A549 (cell line): ENCODE data around the gene SOX6. TPM values are rescaled to one million over a fixed set of nuclear protein-coding genes. Genes with fewer than 3 reads are reported as not detected.

ENCODE experiments used
- ATAC-seq, 2 experiments: fragments of 200-7000 bp in 1 of 2; fragments of >200 bp in 1 of 2; cut with Nextera tagmentation in 1 of 2; cut with Tn5 transposase in 1 of 2; 3 replicates each; pipeline versions ENCODE4 v1.8.0 to v1.9.1; 2018 to 2020; ENCODE audit warnings: mild to moderate bottlenecking in 1 of 2, moderate library complexity in 1 of 2
- CTCF ChIA-PET: fragments of 300-600 bp; sonication (Branson Sonifier 250); formaldehyde crosslinking; extraction: SDS; loops from one replicate; lab custom pipeline; 2021; ENCODE audit warnings: antibody characterized with exemption, inconsistent platforms; lab: Yijun Ruan, JAX
- POLR2A ChIA-PET: fragments of 350-600 bp; formaldehyde crosslinking; extraction: SDS; loops from one replicate; lab custom pipeline; 2021; ENCODE audit warnings: antibody characterized with exemption, inconsistent platforms; lab: Yijun Ruan, JAX
- DNase-seq, 2 experiments: peaks; one replicate each; pipeline versions ENCODE4 v3.0.0 to v3.0.0-alpha.2; 2011 to 2016; ENCODE audit warnings: low read depth in 1 of 2, low spot score in 1 of 2
- FAIRE-seq: peaks from 2 replicates; lab custom pipeline; 2011; peaks lifted over from hg19 to GRCh38; lab: Jason Lieb, UNC
- H3K27ac ChIP-seq, 2 experiments: fragments of >200 bp; sonication (Bioruptor Twin); formaldehyde crosslinking; 3 replicates each; pipeline ENCODE4 v1.5.1; 2016 to 2017
- H3K4me1 ChIP-seq: fragments of >200 bp; sonication (Bioruptor Twin); formaldehyde crosslinking; 3 replicates; pipeline ENCODE4 v1.6.1; 2016
- H3K4me2 ChIP-seq: fragments of >200 bp; sonication (Bioruptor Twin); formaldehyde crosslinking; 3 replicates; pipeline ENCODE4 v1.6.1; 2016
- H3K4me3 ChIP-seq: fragments of >200 bp; sonication (Bioruptor Twin); formaldehyde crosslinking; 3 replicates; pipeline ENCODE4 v1.5.1; 2016
- H3K9me3 ChIP-seq: fragments of >200 bp; sonication (Bioruptor Twin); formaldehyde crosslinking; 3 replicates; pipeline ENCODE4 v1.6.1; 2016
- BHLHE40 ChIP-seq: IDR thresholded peaks from 2 replicates; pipeline ENCODE4 v1.6.1; 2012; ENCODE audit warnings: low read depth, low read length, inconsistent platforms
- CBX2 ChIP-seq: fragments of 200-600 bp; sonication (generic); IDR thresholded peaks from 2 replicates; pipeline ENCODE4 v1.6.1; 2016; ENCODE audit warnings: low read depth, mild to moderate bottlenecking, borderline replicate concordance
- EHMT2 ChIP-seq: fragments of 200-600 bp; sonication (generic); IDR thresholded peaks from 2 replicates; pipeline ENCODE4 v1.6.1; 2016; ENCODE audit warnings: antibody characterized with exemption, low read depth, mild to moderate bottlenecking, moderate library complexity
- EP300 ChIP-seq, 2 experiments: fragments of >200 bp; sonication (Bioruptor Twin); formaldehyde crosslinking; IDR thresholded peaks; 2 replicates in 1 of 2; 3 replicates in 1 of 2; pipeline ENCODE4 v1.6.1; 2016 to 2017
- ESRRA ChIP-seq: fragments of 150-350 bp; IDR thresholded peaks from 2 replicates; pipeline ENCODE4 v1.6.1; 2014; ENCODE audit warnings: mild to moderate bottlenecking, low read length, borderline replicate concordance
- FOXS1 ChIP-seq: fragments of 250-450 bp; sonication (Bioruptor Pico); IDR thresholded peaks from 2 replicates; pipeline ENCODE4 v1.5.0; 2020; ENCODE audit warnings: mild to moderate bottlenecking, moderate library complexity
- GATA3 ChIP-seq: IDR thresholded peaks from 2 replicates; pipeline ENCODE4 v1.6.1; 2012; ENCODE audit warnings: borderline replicate concordance
- HOXA7 ChIP-seq: fragments of 250-450 bp; sonication (Bioruptor Pico); IDR thresholded peaks from 2 replicates; pipeline ENCODE4 v1.5.0; 2020; ENCODE audit warnings: mild to moderate bottlenecking, moderate library complexity
- HOXB13 ChIP-seq: fragments of 250-450 bp; sonication (Bioruptor Pico); IDR thresholded peaks from 2 replicates; pipeline ENCODE4 v1.5.0; 2020; ENCODE audit warnings: low read depth, mild to moderate bottlenecking, moderate library complexity
- KDM1A ChIP-seq: fragments of 200-600 bp; sonication (generic); IDR thresholded peaks from 2 replicates; pipeline ENCODE4 v1.6.1; 2016; ENCODE audit warnings: low read depth, mild to moderate bottlenecking
- MAFK ChIP-seq: fragments of 450-650 bp; IDR thresholded peaks from 2 replicates; pipeline ENCODE4 v1.6.1; 2014; ENCODE audit not compliant: partially characterized antibody
- MAZ ChIP-seq: fragments of 150-350 bp; IDR thresholded peaks from 2 replicates; pipeline ENCODE4 v1.6.1; 2014; ENCODE audit warnings: antibody characterized with exemption, low read depth, low read length, borderline replicate concordance
- MYC ChIP-seq: IDR thresholded peaks from 2 replicates; pipeline ENCODE4 v1.6.1; 2012; ENCODE audit warnings: mild to moderate bottlenecking, inconsistent platforms, low read length, improper control_type of control experiment, borderline replicate concordance
- NR3C1 ChIP-seq: fragments of >200 bp; sonication (Bioruptor Twin); formaldehyde crosslinking; IDR thresholded peaks from 3 replicates; pipeline ENCODE4 v1.6.1; 2017
- POLR2A ChIP-seq: IDR thresholded peaks from 2 replicates; pipeline ENCODE4 v1.6.1; 2012; ENCODE audit warnings: mild to moderate bottlenecking, low read length
- POLR2AphosphoS2 ChIP-seq: conservative IDR thresholded peaks from 2 replicates; pipeline ENCODE4 v1.6.1; 2012; ENCODE audit warnings: low read length, improper control_type of control experiment, inconsistent platforms
- RAD21 ChIP-seq, 2 experiments: fragments of >200 bp in 1 of 2; sonication (Bioruptor Twin) in 1 of 2; formaldehyde crosslinking in 1 of 2; IDR thresholded peaks in 1 of 2; conservative IDR thresholded peaks in 1 of 2; 2 replicates in 1 of 2; 3 replicates in 1 of 2; pipeline ENCODE4 v1.6.1; 2012 to 2018; ENCODE audit warnings: inconsistent platforms in 1 of 2
- RNF2 ChIP-seq: fragments of 200-600 bp; sonication (generic); IDR thresholded peaks from 2 replicates; pipeline ENCODE4 v1.6.1; 2016; ENCODE audit warnings: low read depth, mild to moderate bottlenecking, antibody characterized with exemption, moderate library complexity, borderline replicate concordance
- TFCP2L1 ChIP-seq: fragments of 250-450 bp; sonication (Bioruptor Pico); IDR thresholded peaks from 2 replicates; pipeline ENCODE4 v1.5.0; 2021; ENCODE audit warnings: mild to moderate bottlenecking
- USF2 ChIP-seq: fragments of 450-650 bp; IDR thresholded peaks from 2 replicates; pipeline ENCODE4 v1.6.1; 2014; ENCODE audit warnings: antibody characterized with exemption
- ZFP36 ChIP-seq: fragments of 450-650 bp; IDR thresholded peaks from 2 replicates; pipeline ENCODE4 v1.6.1; 2014; ENCODE audit warnings: borderline replicate concordance; ENCODE audit not compliant: partially characterized antibody
- ZNF302 ChIP-seq: fragments of 250-450 bp; sonication (Bioruptor Pico); IDR thresholded peaks from 2 replicates; pipeline ENCODE4 v1.9.0; 2021; ENCODE audit warnings: inconsistent platforms, mild to moderate bottlenecking, moderate library complexity
- WGBS: methylation state at CpG from one replicate; pipeline ENCODE4 v1.1.6; 2017; ENCODE audit errors: missing lambda C conversion rate; 5-methylcytosine and 5-hydroxymethylcytosine counted together
- polyA plus RNA-seq, 4 experiments: library from polyadenylated mRNA; depleted of rRNA in 3 of 4; stranded (reverse); fragments of >200 nt; fragmentation: RNase III in 1 of 4; extraction: RNeasy Plus Mini Kit Qiagen cat#74134 plus additional on column Dnase treatment in 1 of 4; gene quantifications; 2 replicates in 3 of 4; 3 replicates in 1 of 4; pipeline ENCODE4 v1.2.3, GENCODE V29; 2011 to 2017
- TF ChIP-seq, protein P1 (sequence below): IDR thresholded peaks from 2 replicates; pipeline ENCODE4 v1.6.1; 2012; ENCODE audit warnings: low read depth, borderline replicate concordance

SOX6 gene
- polyA plus RNA-seq, 2 of the 4 experiments (the other 2 are of a cell fraction): 0.18 TPM; not detected in 1

DNA sequence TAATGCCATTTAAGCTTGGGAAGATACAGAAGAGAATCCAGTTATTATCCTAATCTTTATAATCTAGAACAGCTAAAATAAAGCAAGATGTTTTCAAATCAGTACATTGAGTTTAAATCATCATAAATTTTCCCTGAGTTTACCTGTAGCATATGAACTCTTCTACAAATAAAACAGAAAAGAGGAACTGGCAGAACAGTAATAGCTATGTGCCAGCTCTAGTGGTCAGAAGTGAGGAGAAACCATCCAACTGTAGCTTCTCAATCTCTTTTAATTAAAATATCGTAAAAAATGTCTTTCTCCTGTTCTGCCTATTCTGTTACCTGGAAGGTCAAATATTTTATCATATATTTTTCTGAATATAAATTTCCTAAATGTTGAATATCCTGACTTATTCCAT, 266.9 kb downstream of the SOX6 start:
- no peak for ATAC-seq
- WGBS: 65% methylated on average over 1 of the region's 1 CpG
- no peak for DNase-seq
- no peak for TF ChIP-seq EP300 (IDR thresholded peaks at IDR 0.05)
- TF ChIP-seq MAZ: no peak
- no peak for TF ChIP-seq GATA3
- no peak for TF ChIP-seq POLR2A
- TF ChIP-seq ZNF302 (CRISPR knock-in tag): no peak
- TF ChIP-seq KDM1A: no peak
- TF ChIP-seq, all 56 proteins: peak for 0
- no peak for FAIRE-seq
- CTCF ChIA-PET: no interaction called here
- no peak overlapping the region for H3K4me2 ChIP-seq
- no peaks in the 10 kb centered on the region for H3K4me1 ChIP-seq
- POLR2A ChIA-PET: no interaction called here
- H3K27ac ChIP-seq: no peak overlapping the region
- H3K9me3 ChIP-seq: no peaks in the 10 kb centered on the region
- no peak overlapping the region for H3K4me3 ChIP-seq

DNA sequence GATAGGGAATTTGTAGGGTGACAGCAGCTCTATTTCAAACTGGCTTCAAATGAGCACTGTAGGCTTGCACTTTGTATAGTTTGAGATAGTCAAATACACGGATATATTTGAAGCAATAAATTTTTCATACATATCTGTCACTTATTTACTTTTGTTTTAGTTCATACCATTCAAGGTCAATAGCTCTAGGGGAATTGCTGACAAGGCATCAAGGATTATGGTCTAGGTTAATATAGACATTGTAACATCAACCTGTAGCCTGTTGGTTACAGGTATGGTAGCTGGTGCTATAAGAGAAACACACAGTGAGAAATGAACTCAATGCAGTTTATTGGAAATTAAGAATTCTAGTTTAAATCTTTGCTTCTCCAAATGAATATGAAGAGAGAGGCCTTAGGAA, 267.6 kb downstream of the SOX6 start:
- ATAC-seq (no peak), DNase-seq (no peak), FAIRE-seq (no peak)
- Histone ChIP-seq H3K4me2 (no peak overlapping the region), H3K4me3 (no peak overlapping the region), H3K4me1 (no peaks in the 10 kb centered on the region), H3K9me3 (no peaks in the 10 kb centered on the region), H3K27ac (no peak overlapping the region)
- WGBS: 10% methylated on average over 1 of the region's 1 CpG
- TF ChIP-seq MAFK (peak; percentile 35), MAZ (no peak), MYC (no peak), RNF2 (no peak)
- TF ChIP-seq, protein P1, sequence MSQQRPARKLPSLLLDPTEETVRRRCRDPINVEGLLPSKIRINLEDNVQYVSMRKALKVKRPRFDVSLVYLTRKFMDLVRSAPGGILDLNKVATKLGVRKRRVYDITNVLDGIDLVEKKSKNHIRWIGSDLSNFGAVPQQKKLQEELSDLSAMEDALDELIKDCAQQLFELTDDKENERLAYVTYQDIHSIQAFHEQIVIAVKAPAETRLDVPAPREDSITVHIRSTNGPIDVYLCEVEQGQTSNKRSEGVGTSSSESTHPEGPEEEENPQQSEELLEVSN: no peak
- CTCF ChIA-PET: no interaction called here
- POLR2A ChIA-PET: no interaction called here

DNA sequence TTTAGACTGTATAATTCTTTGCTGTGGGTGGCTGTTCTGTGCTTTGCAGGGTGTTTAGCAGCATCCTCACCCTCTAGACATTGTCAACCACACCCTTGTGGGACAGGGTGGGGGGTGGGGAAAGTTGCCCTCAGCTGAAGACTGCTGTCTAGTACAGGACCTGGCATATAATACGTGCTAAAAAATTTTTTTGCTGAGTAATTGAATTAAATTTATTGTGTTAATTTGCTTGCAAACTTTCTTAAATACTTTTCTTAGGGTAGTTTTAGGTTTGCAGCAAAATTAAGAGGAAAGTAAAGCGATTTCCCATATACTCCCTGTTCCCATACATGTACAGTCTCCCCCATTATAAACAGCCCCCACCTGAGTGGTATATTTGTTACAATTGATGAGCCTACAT, 268.5 kb downstream of the SOX6 start:
- CTCF ChIA-PET: no interaction called here
- no peaks in the 10 kb centered on the region for H3K9me3 ChIP-seq
- no peaks in the 10 kb centered on the region for H3K4me1 ChIP-seq
- no peak overlapping the region for H3K4me3 ChIP-seq
- no peak overlapping the region for H3K4me2 ChIP-seq
- TF ChIP-seq ZFP36 (no peak), RAD21 (conservative IDR thresholded peaks at IDR 0.05 in 1 of 2, IDR thresholded peaks at IDR 0.05 in 1 of 2) (no peak), MAFK (peak; percentile 11)
- ATAC-seq: no peak
- POLR2A ChIA-PET: no interaction called here
- H3K27ac ChIP-seq: no peak overlapping the region
- WGBS: 35% methylated on average over 2 of the region's 2 CpGs
- no peak for DNase-seq
- FAIRE-seq: no peak

DNA sequence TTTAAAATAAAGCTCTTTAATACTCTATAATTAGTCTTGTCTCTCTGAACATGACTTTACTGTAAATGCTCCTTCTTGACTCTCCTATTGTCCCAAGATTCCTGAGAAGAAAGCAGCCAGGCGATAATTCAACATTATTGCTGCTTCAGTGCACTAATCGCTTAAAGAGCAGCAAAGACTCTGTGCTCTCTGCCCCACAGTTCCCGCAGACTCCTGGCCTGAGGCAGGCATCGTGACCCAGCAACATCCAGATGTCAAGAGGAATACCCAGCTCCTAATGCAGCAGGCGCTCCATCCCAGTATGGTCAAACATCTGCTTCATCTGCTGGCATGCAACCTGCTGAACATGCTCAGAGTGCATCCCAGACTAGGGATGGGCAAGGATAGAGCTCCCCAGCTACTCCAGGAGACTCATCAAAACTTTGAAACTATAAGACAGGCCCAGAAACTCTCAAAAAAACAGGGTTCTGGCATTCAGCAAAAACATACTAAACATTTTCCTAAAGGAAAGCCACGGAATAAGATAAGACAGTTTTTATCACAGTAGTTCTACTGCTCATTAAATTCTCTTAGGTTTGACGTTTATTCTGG, 270.0 kb downstream of the SOX6 start:
- Histone ChIP-seq H3K27ac (no peak overlapping the region), H3K4me1 (no peaks in the 10 kb centered on the region), H3K4me2 (no peak overlapping the region), H3K4me3 (no peak overlapping the region), H3K9me3 (no peaks in the 10 kb centered on the region)
- FAIRE-seq (no peak), DNase-seq (no peak), ATAC-seq (no peak)
- POLR2A ChIA-PET: no interaction called here
- CTCF ChIA-PET: interaction anchor here (1.0 to 1.2 kb wide), 2 partner anchors 15 to 17 kb away, joined by 3 read pairs; no protein-coding TSS in a partner anchor
- WGBS: 69% methylated on average over 7 of the region's 7 CpGs
- TF ChIP-seq NR3C1 (no peak), BHLHE40 (no peak), ZFP36 (no peak), CBX2 (no peak), HOXA7 (CRISPR knock-in tag) (no peak), HOXB13 (CRISPR knock-in tag) (no peak), FOXS1 (CRISPR knock-in tag) (no peak), POLR2AphosphoS2 (no peak), GATA3 (no peak), EHMT2 (no peak), TFCP2L1 (CRISPR knock-in tag) (no peak), ESRRA (no peak), USF2 (no peak)
- TF ChIP-seq, protein P1: no peak
